HG02571 (cell line): ENCODE results near the gene SPOCD1.

ENCODE experiments used
- ATAC-seq: cut with Tn5 transposase; IDR thresholded peaks from one replicate; pipeline ENCODE4 v1.9.1; 2021; ENCODE audit warnings: mild to moderate bottlenecking, moderate library complexity; ENCODE audit not compliant: unreplicated experiment

SPOCD1 gene

GRCh38 chr1:31801458-31801857 lies 14.4 kb downstream of the SPOCD1 start:
- ATAC-seq = no peak

- no peak for ATAC-seq
These were observed 15.2 kb downstream of the SPOCD1 start for GRCh38 chr1:31800674-31800967.

DNA sequence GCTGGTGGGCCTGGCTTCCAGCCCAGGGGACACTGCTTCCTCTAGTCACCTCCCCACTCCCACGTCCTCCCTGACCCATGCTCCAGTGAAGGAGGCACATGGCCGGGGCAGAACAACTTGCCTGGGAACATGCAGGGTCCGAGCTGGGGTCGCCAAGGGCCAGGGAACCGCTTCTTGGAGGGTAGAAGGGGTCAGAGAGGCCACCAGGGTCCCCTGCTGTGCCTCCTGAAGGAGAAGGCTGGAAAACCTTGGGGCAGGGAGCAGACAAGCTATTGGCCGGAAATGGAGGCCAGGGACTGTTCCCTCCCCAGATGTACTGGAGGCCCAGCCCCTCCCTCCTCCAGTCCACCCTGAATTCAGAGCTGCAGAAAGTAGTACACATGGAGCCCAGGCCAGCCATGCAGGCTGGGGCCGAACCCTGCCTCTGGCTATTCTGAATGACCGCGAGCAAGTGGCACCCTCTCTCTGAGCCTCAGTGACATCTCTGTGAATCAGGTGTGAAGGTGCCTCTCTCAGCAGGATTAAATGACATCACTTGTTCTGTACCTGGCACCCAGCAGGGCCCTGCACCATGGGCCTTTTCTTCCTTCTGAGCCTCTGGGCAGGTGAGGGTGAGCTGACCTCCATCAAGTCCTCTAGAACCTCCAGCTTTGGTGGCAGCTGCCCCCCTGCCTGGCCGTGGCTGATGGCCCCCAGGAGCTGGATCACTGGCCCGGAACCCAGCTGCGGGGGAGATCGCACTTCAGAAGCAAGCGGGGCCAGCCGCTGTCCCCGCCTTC lies 15.7 kb downstream of the SPOCD1 start:
- no peak for ATAC-seq

DNA sequence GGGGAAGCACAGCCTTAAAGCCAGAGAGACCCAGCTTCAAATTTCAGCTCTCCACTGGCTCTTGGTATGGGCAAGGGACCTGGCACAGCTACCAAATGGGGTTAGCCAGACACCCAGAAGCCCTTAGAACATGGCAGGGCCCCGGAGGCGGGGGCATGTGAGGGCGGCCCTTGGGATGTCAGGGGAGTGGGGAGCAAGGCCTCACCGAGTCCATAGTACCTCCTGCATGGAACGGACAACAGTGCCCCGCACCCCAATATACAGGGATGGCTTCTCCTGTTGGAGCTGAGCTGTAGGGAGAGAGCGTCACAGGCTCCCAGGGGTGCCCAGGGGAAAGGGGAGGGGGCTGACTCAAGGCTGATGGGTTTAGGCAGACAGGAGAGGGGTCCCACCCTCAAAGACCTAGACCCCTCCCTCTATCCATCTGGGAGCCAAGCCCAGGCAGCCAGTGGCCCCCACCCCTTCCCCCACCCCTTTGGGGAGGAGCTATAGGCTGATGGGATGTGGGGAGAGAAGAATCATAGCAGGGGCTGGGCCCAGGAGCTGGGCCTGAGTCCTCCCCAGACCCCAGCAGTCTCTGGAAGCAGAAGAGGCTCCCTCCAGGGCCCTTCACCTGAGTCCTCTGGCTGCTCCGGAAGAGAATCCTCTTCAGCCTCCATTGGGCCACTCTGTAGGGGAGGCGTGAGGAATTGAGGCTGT lies 16.5 kb downstream of the SPOCD1 start:
- no peak for ATAC-seq

GRCh38 chr1:31798433-31799195 lies 17.2 kb downstream of the SPOCD1 start:
- ATAC-seq = no peak

DNA sequence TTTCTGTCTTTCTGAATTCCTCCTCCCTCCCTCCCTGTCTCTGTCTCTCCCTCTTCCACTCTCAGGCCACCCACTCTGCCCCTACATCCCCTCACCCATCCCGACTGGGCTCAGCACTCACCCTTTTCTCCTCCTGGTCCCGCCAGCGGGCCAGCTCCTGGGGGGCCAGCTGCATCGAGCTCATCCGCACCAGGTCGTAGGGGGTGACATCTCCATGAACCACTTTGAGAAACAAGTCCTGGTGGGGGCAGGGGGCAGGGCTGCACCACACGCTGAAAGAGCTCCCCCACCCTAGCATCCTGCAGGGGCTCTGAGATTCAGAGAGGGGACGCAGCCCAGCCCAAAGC lies 17.8 kb downstream of the SPOCD1 start:
- no peak for ATAC-seq

GRCh38 chr1:31797216-31797615 lies 18.6 kb downstream of the SPOCD1 start:
- ATAC-seq = no peak

GRCh38 chr1:31796707-31797106 lies 19.1 kb downstream of the SPOCD1 start:
- ATAC-seq = no peak

GRCh38 chr1:31795801-31796621 lies 19.8 kb downstream of the SPOCD1 start:
- ATAC-seq = no peak

GRCh38 chr1:31795096-31795675 lies 20.6 kb downstream of the SPOCD1 start:
- ATAC-seq = no peak

- ATAC-seq = no peak
These were observed 22.1 kb downstream of the SPOCD1 start for GRCh38 chr1:31793586-31794285.

DNA sequence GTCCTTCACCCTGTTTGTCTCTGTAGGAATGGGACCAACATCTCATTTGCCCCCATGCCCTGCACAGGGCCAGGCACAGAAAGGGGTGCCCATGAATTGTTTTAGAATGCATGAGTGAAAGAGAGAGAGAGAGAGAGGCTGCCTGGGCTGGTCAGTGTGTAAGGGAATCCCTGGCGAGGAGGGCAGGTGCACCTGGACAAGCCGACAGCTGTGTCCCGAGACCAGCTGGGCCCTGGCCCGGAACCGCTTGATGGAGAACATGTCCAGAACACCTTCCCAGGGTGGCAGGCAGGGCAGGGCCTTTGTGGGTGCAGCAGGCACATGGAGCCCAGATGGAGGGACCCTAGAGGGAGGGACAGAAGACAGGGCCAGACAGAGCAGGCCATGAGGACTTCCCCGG lies 22.7 kb downstream of the SPOCD1 start:
- ATAC-seq = no peak

GRCh38 chr1:31792541-31792940 lies 23.3 kb downstream of the SPOCD1 start:
- no peak for ATAC-seq

DNA sequence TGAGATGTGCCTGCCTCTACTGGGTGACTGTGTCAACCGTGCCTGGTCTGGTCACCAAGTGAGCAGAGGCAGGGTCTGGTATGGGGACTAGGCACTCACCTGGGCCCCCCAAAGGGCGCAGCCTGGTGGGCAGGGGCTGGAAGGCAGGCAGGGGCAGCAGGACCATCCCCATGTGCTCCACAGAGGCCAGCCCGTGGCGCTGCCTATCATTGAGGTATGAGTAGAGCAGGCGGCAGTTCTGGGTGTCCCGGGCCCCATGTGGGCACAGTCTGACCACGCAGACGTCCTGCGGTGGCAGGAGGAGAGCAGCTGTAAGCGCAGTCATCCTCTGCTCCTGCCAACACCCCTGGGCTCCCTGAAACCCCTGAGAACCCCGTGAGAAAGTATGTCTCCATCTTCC lies 23.7 kb downstream of the SPOCD1 start:
- no peak for ATAC-seq

DNA sequence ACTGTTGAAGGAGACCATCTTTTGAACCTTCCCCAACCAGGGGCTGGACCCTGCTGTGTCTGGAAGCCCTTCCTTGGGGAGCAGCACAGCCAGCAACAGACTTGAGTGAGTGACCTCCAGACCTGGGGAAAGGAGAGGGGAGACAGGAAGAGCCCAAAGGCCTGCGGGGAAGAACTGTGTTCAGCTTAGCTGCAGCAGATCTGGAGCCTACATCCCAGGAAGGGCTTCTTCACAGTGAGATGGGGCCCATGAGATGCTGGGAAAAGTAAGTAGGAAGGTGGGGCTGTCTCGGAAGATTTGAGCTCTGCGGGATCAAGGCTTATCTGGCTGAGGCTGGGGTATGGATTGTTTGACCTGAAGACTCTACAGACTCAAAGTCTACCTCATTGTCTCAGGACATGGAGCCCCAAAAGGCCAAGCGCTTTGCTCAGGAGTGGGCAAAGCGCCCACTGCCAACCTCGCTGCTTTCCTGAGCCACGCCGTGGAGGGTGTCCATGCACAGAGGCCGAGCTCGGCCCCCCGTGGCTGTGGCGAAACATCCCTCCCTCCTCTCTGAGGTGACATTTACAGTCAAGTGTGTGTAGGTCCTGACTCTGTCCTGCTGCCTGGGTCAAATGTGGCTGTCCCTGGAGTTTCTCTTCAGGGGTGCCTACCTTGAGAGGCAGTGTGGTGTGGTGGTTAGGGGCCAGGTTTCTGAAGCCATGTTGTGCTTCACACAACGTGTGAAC lies 24.5 kb downstream of the SPOCD1 start:
- no peak for ATAC-seq

DNA sequence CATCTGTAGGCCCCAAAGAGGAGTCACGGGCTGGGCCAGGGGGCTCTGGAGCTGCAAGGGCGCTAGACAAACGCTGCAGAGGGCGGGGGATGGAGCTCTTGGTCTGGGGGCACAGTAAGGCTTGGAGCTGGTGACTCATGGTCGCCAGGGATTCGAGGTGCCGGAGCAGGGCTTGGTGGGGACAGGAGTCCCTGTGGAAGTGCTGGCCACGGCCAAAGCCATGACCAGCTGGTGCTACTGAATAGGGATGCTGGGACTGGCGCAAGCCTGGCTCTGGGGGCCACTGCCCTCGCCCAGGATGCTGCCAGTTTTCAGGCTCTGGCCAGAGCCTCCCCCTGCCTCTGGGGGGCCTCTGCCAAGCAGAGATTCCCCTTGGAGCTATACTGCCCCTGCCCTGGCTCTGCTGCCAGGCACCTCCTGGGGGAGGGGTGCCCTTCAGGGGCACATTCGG lies 25.2 kb downstream of the SPOCD1 start:
- ATAC-seq = no peak

- ATAC-seq = no peak
These were observed 25.7 kb downstream of the SPOCD1 start for GRCh38 chr1:31790140-31790539.

GRCh38 chr1:31789259-31790065 lies 26.4 kb downstream of the SPOCD1 start:
- ATAC-seq = peak; percentile 45

- ATAC-seq = peak; percentile 26
These were observed 27.0 kb downstream of the SPOCD1 start for GRCh38 chr1:31788825-31789256.
